ENCODE measurements around the gene NEDD1. TPM values are rescaled to one million over a fixed set of nuclear protein-coding genes. Genes with fewer than 3 reads are reported as not detected.
A peak's percentile ranks its signal among the peaks of the same experiment; 100 is the strongest.

NEDD1 gene
- total and polyA plus RNA-seq, 10 of the 15 experiments (the other 5 are each of a cell fraction or from before 2014, with no cell fraction given): 15.9 to 52.6 (median 28.7) TPM

DNA sequence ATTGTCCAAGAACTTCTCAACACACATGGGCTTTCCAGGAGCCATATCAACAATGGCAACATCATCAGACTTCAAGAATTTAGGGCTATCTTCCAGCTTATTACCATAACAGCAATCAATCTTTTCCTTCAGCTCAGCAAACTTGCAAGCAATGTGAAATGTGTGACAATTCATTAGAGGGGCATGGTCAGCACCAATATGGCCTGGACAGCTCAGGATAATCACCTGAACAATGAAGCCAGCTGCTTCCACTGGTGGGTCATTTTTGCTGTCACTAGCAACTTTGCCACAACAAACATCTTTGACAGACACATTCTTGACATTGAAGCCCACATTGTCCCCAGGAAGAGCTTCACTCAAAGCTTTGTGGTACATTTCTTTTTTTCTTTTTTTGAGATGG lies 5.9 kb upstream of the NEDD1 start:
- intact Hi-C loops (cut with micrococcal nuclease; ENCODE audit: unreplicated experiment): loop anchor here (10.0 kb wide), 1 partner anchor 84 kb away; no protein-coding TSS in a partner anchor
- CTCF ChIA-PET: interaction anchor here (1.4 to 2.1 kb wide), 2 partner anchors 87 to 322 kb away, joined by 3 to 4 read pairs; no protein-coding TSS in a partner anchor

More for the DNA sequence above, 5.9 kb upstream of the NEDD1 start:
- no peak overlapping the region for H3K9ac ChIP-seq (ENCODE audit: control insufficient read depth, insufficient read depth, low read length)
- H4K20me1 ChIP-seq (ENCODE audit: control insufficient read depth, insufficient read depth): no peaks in the 10 kb centered on the region
- ChIA-PET SMC1A (ENCODE audit: uncharacterized antibody, unreplicated experiment) (interaction anchor here (0.8 to 2.8 kb wide), 2 partner anchors 9 to 36 kb away, joined by 3 to 5 read pairs; no protein-coding TSS in a partner anchor), RAD21 (ENCODE audit: unreplicated experiment) (interaction anchor here (1.2 kb wide), 1 partner anchor 87 kb away, joined by 3 read pairs; no protein-coding TSS in a partner anchor), POLR2A (no interaction called here)
- H3K79me2 ChIP-seq (ENCODE audit: control insufficient read depth, insufficient read depth, low read length): no peaks in the 10 kb centered on the region
- TF ChIP-seq REST (IDR thresholded peaks at IDR 0.05; ENCODE audit: low read depth, low read length) (peak; percentile 72), TCF12 (IDR thresholded peaks at IDR 0.05; ENCODE audit: low read depth, low read length) (no peak)
- in situ Hi-C loops (cut with MboI): no loop called here
- peaks cover 1% of the 10 kb centered on the region; the same call in 1 of the 2 replicates for H3K4me1 ChIP-seq (ENCODE audit: control insufficient read depth, insufficient read depth, low read length)
- H3K27ac ChIP-seq (ENCODE audit: control insufficient read depth, insufficient read depth): no peak overlapping the region
- H3K9me3 ChIP-seq (replicated peaks; ENCODE audit: control insufficient read depth, insufficient read depth, low read length): no peaks in the 10 kb centered on the region
- FAIRE-seq: no peak
- no peak for DNase-seq (ENCODE audit: low read depth, low spot score)
- ATAC-seq: no peak
- H3K27me3 ChIP-seq (replicated peaks in 1 of 2; ENCODE audit: control insufficient read depth in 2 of 2, insufficient read depth in 2 of 2, low read length in 1 of 2): no peaks in the 10 kb centered on the region
- H3K4me2 ChIP-seq (ENCODE audit: control insufficient read depth, insufficient read depth): no peak overlapping the region
- BruUV-seq (replicated peaks): no TSS peak
- no peak overlapping the region for H3K4me3 ChIP-seq
- no peak overlapping the region for H2AFZ ChIP-seq (ENCODE audit: control insufficient read depth, low read depth, low read length)
- no peaks in the 10 kb centered on the region for H3K36me3 ChIP-seq (ENCODE audit: control insufficient read depth in 2 of 2, insufficient read depth in 2 of 2, low read length in 1 of 2)
